ENCODE measurements around the gene ZFAND3.

DNA sequence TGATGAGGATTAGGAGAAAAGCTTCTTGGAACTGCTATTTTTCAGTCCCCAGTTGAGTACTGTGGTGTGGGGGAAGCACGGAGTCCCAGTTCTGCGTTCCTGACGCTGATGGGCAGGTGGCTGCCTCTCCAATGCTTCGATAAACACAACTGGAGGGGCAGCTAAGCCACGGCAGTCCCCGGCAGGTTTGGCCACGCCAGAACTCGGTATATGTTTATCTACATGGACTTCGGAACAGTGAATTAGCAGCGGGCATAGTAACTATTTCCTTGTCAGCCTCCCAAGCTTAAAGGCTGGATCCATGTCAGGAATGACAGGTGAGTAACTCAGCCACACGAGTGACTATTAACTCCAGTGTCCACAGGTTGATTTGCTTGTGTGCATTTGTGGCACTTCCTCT lies 354.4 kb downstream of the ZFAND3 start:
- no peak for TF ChIP-seq POLR2A (IDR thresholded peaks at IDR 0.05)
- TF ChIP-seq, protein P1, sequence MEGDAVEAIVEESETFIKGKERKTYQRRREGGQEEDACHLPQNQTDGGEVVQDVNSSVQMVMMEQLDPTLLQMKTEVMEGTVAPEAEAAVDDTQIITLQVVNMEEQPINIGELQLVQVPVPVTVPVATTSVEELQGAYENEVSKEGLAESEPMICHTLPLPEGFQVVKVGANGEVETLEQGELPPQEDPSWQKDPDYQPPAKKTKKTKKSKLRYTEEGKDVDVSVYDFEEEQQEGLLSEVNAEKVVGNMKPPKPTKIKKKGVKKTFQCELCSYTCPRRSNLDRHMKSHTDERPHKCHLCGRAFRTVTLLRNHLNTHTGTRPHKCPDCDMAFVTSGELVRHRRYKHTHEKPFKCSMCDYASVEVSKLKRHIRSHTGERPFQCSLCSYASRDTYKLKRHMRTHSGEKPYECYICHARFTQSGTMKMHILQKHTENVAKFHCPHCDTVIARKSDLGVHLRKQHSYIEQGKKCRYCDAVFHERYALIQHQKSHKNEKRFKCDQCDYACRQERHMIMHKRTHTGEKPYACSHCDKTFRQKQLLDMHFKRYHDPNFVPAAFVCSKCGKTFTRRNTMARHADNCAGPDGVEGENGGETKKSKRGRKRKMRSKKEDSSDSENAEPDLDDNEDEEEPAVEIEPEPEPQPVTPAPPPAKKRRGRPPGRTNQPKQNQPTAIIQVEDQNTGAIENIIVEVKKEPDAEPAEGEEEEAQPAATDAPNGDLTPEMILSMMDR (IDR thresholded peaks at IDR 0.05): no peak
